Effector memory CD4-positive, alpha-beta T cell (primary cell): ENCODE measurements around the gene NUP210L.

Experiments
- DNase-seq, 3 donors: peaks; one replicate each; pipeline ENCODE4 v3.0.0-alpha.2; 2020
- H3K27ac ChIP-seq: 2 replicates; pipeline ENCODE4 v1.7.0; 2013; ENCODE audit warnings: mild to moderate bottlenecking, low read length, moderate library complexity; ENCODE audit not compliant: insufficient read depth, poor library complexity, severe bottlenecking
- H3K27me3 ChIP-seq: replicated peaks from 2 replicates; pipeline ENCODE4 v1.7.0; 2013; ENCODE audit warnings: mild to moderate bottlenecking, low read length; ENCODE audit not compliant: insufficient read depth, control insufficient read depth, poor library complexity, severe bottlenecking
- H3K36me3 ChIP-seq: 2 replicates; pipeline ENCODE4 v1.7.0; 2013; ENCODE audit warnings: mild to moderate bottlenecking, low read length, moderate library complexity; ENCODE audit not compliant: control insufficient read depth, insufficient read depth
- H3K4me1 ChIP-seq: 2 replicates; pipeline ENCODE4 v1.7.0; 2013; ENCODE audit warnings: low read length, mild to moderate bottlenecking; ENCODE audit not compliant: control insufficient read depth, insufficient read depth, poor library complexity, severe bottlenecking
- H3K4me3 ChIP-seq: 2 replicates; pipeline ENCODE4 v1.7.0; 2013; ENCODE audit warnings: low read length, low read depth, mild to moderate bottlenecking; ENCODE audit not compliant: insufficient read depth, poor library complexity, severe bottlenecking
- H3K9me3 ChIP-seq: 2 replicates; pipeline ENCODE4 v1.7.0; 2013; ENCODE audit warnings: mild to moderate bottlenecking, low read length, moderate library complexity; ENCODE audit not compliant: control insufficient read depth

Gene NUP210L

DNA sequence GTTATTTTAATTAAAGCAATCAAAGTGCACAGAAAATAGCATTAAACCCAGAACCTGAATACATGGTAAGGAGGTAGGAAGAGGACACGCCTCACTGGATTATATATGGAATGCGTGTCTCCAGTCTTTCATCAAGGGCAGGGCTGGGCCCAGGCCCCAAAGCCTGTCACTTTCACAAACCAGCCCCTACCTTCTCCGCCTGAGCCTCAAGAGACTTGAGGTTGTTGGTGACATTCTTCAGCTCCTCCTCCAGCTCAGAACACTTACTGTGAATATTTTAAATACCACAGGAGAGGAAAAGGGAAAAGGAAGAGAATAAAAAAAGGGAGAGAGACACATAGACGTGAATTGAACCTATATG lies 16.3 kb upstream of the NUP210L start:
- no peak for DNase-seq
- Histone ChIP-seq H3K27me3 (no peaks in the 10 kb centered on the region), H3K4me3 (no peak overlapping the region), H3K27ac (peak overlapping the region; percentile 9), H3K9me3 (no peaks in the 10 kb centered on the region), H3K36me3 (peaks cover 89% of the 10 kb centered on the region), H3K4me1 (no peaks in the 10 kb centered on the region)

GRCh38 chr1:154170547-154171222 lies 15.8 kb upstream of the NUP210L start:
- H3K9me3 ChIP-seq = no peaks in the 10 kb centered on the region
- H3K27ac ChIP-seq = peak overlapping the region; percentile 21
- H3K36me3 ChIP-seq = peaks cover 90% of the 10 kb centered on the region
- no peak overlapping the region for H3K4me3 ChIP-seq
- no peaks in the 10 kb centered on the region for H3K27me3 ChIP-seq
- H3K4me1 ChIP-seq = no peaks in the 10 kb centered on the region
- no peak for DNase-seq

GRCh38 chr1:154167461-154167860 lies 12.6 kb upstream of the NUP210L start:
- H3K27me3 ChIP-seq = no peaks in the 10 kb centered on the region
- no peak for DNase-seq
- no peak overlapping the region for H3K4me3 ChIP-seq
- peaks cover 94% of the 10 kb centered on the region for H3K36me3 ChIP-seq
- no peaks in the 10 kb centered on the region for H3K4me1 ChIP-seq
- H3K27ac ChIP-seq = no peak overlapping the region
- no peaks in the 10 kb centered on the region for H3K9me3 ChIP-seq

DNA sequence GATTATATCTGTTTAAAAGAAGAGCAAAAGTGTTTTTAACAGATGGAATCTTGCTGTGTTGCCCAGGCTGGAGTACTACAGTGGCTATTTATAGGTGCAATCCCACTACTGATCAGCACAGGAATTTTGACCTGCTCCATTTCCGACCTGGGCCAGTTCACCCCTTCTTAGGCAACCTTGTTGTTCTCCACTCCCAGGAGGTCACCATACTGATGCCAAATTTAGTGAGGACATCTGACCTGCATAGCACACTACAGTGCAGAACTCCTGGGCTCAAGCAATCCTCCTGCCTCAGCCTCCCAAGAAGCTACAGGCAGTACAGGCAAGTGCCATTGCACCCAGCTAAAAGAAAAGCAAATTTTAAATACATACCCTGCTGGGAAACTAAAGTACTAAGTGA lies 11.3 kb upstream of the NUP210L start:
- Histone ChIP-seq H3K4me1 (no peaks in the 10 kb centered on the region), H3K9me3 (no peaks in the 10 kb centered on the region)

GRCh38 chr1:154159554-154159953 lies 4.7 kb upstream of the NUP210L start:
- no peak overlapping the region for H3K4me3 ChIP-seq
- H3K27ac ChIP-seq = no peak overlapping the region
- peaks cover 24% of the 10 kb centered on the region for H3K4me1 ChIP-seq
- DNase-seq = no peak
- H3K27me3 ChIP-seq = no peaks in the 10 kb centered on the region
- H3K36me3 ChIP-seq = peaks cover 48% of the 10 kb centered on the region
- no peaks in the 10 kb centered on the region for H3K9me3 ChIP-seq

More for the DNA sequence above, 11.3 kb upstream of the NUP210L start:
- Histone ChIP-seq H3K4me3 (no peak overlapping the region), H3K27me3 (no peaks in the 10 kb centered on the region), H3K36me3 (peaks cover 94% of the 10 kb centered on the region), H3K27ac (no peak overlapping the region)
- DNase-seq = no peak

GRCh38 chr1:154158307-154159125 lies 3.6 kb upstream of the NUP210L start:
- H3K9me3 ChIP-seq = no peaks in the 10 kb centered on the region
- H3K27me3 ChIP-seq = no peaks in the 10 kb centered on the region
- H3K4me1 ChIP-seq = peaks cover 24% of the 10 kb centered on the region
- H3K4me3 ChIP-seq = peak overlapping the region; percentile 14
- no peak for DNase-seq
- H3K27ac ChIP-seq = peak overlapping the region; percentile 71
- peaks cover 41% of the 10 kb centered on the region for H3K36me3 ChIP-seq

- peaks cover 34% of the 10 kb centered on the region for H3K36me3 ChIP-seq
- H3K27me3 ChIP-seq = no peaks in the 10 kb centered on the region
- no peaks in the 10 kb centered on the region for H3K9me3 ChIP-seq
- peak overlapping the region; percentile 23 for H3K4me3 ChIP-seq
- DNase-seq = peak; percentile 47 to 56 (median 55)
- H3K4me1 ChIP-seq = peaks cover 24% of the 10 kb centered on the region
- H3K27ac ChIP-seq = peak overlapping the region; percentile 71
Observed at GRCh38 chr1:154157520-154158306, 2.8 kb upstream of the NUP210L start.

DNA sequence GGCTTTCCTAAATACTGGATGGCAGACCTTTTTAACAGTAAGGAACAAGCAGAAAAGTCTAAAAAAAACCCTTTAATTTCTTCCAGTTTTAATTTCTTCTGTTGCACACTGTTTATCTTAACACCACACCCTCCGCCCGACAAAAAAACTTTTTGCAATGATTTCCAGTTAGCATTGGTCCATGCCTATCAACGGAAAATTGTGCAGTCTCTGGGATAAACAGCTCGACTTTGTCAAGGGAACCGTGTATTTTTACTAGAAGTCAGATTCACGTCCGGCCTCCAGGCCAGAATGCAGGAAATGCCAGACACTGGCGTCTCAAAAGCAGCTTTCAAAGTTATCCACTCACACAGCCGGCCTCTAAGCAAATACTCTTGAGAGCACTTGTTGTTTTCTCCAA lies 378 bp upstream of the NUP210L start:
- no peak for DNase-seq
- Histone ChIP-seq H3K36me3 (peaks cover 18% of the 10 kb centered on the region), H3K9me3 (no peaks in the 10 kb centered on the region), H3K4me3 (no peak overlapping the region), H3K27me3 (no peaks in the 10 kb centered on the region), H3K4me1 (peaks cover 24% of the 10 kb centered on the region), H3K27ac (no peak overlapping the region)

DNA sequence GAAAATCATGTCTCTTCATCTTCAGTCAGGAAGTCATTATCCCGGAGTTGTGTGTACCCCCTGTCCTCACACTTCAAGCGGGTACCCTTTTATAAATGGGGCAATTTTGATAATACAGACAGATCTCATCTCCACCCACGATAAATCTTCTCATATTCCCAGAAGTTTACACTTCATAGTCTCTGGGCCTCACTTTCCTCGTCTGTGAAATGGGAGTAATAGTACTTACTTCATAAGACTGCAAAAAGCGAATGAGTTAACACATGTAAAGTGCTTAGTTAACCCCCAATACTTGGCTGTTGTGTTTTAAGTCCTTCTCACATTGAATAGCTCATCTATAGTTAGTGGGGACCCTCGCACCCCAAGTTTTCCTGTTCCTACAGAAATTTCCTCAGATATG lies 820 bp downstream of the NUP210L start:
- peaks cover 19% of the 10 kb centered on the region for H3K4me1 ChIP-seq
- DNase-seq = no peak
- H3K9me3 ChIP-seq = no peaks in the 10 kb centered on the region
- H3K4me3 ChIP-seq = no peak overlapping the region
- peaks cover 14% of the 10 kb centered on the region for H3K36me3 ChIP-seq
- H3K27ac ChIP-seq = peak overlapping the region; percentile 23
- no peaks in the 10 kb centered on the region for H3K27me3 ChIP-seq

- no peak overlapping the region for H3K27ac ChIP-seq
- no peaks in the 10 kb centered on the region for H3K27me3 ChIP-seq
- H3K9me3 ChIP-seq = no peaks in the 10 kb centered on the region
- H3K4me1 ChIP-seq = no peaks in the 10 kb centered on the region
- no peak overlapping the region for H3K4me3 ChIP-seq
- no peak for DNase-seq
- peaks cover 14% of the 10 kb centered on the region for H3K36me3 ChIP-seq
Observed at GRCh38 chr1:154151311-154151710, 3.6 kb downstream of the NUP210L start.
